Cerebellar nuclear complex (tissue), 1 donor: ENCODE data around the gene CSNK1D.

Source experiments
- DNase-seq, 2 experiments: peaks; one replicate each; lab custom pipeline; 2025; lab: John Stamatoyannopoulos, UW

The CSNK1D gene

DNA sequence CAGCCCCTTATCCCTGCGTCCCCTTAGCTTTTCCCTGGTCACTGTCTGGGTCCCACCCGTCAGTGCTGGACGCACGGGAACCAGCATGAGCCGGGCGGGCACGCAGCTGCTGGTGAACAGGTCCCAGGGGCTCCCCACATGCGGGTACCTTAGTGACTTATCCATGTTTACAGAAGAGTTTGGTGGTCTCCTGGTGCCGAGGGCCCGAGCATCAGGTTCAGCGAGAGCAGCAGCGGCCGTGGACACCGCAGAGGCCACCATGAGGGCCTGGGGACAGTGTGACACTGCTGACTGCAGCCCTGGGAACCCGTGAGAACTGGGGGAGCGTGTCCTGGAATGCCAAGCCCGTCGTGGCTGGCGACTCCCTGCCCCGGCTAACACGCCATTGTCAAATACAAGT lies 37.4 kb upstream of the CSNK1D start:
- DNase-seq, result no peak

DNA sequence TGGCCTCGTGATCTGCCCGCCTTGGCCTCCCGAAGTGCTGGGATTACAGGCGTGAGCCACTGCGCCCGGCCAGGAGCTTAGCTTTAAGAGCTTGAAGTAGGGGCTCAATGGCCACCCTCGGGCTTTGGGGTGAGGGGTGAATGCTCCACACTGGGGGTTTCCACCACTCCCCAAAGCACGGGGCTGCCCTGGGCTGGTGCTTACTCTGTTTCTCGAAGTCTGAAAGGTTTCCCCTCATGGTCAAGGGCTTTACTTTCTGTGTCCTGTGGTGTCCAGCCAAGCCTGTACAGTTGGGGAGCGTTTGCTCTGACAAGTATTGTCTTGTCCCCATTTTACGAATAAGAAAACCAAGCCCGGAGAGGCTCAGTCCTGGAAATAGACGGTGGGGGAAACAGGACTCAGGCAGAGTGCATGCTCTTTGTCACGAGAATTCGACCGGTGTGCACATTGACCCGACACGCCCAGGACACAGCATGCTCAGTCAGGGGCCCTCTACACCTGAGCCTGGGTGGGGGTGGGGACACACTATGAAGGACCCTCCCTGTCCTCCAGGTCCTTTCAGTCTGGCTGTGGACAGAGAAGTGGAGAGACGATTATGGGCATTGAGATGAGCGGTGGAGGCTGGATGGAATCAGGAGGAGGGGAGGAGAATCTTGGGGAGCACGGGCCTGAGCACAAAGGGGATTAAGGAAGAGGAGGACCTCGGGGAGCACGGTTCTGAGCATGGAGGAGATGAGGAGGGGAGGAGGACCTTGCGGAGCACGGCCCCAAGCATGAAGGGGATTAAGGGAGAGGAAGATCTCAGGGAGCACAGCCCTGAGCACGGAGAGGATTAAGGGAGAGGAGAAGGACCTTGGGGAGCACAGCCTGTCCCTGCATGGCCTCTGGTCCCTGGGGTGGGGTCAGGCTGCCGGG lies 36.4 kb upstream of the CSNK1D start:
- no peak for DNase-seq

- DNase-seq, result no peak
Measured at GRCh38 chr17:82305727-82306300, 32.3 kb upstream of the CSNK1D start.

- DNase-seq, result no peak
Measured at GRCh38 chr17:82304826-82305726, 31.6 kb upstream of the CSNK1D start.

DNA sequence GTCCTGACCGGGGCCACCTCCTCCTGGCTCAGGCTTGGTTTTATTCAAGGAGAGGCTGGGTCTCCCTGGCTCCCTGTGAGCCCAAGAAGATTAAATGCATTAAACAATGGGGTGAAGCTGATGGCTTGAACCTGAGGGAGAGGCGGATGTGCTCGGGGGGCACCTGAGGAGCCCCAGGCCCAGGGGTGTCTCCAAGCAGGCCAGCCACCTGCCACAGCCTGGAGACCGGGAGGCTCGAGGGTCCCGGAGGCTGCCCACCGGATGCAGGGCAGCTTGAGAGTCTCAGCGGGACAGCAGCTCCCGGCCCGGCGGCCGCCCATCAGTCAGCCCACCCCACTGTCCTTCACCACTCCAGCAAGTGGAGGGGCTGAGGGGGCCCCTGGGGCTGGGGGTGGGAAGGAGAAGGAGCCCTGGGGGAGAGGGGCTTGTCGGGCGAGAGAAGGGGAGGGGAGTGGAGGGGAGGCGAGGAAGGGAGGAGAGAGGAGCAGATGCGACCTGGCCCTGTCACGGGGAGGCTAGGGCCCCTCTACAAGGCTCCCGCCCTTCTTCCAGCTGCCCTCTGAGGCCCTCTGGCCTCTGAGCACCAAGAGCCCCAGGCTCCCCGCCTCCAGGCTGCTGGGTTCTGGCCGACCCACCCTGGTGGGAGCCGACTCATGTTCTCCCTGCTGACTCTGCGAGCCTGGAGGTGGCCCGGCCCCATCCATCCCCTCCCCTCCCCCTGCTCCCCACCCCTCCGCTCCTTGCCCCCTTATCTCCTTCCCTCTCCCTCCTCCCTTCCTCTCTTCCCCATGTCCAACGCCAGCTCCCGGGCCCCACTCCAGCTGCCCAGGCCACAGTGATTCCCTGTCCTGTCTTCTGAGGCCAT lies 30.7 kb upstream of the CSNK1D start:
- DNase-seq, result no peak

DNA sequence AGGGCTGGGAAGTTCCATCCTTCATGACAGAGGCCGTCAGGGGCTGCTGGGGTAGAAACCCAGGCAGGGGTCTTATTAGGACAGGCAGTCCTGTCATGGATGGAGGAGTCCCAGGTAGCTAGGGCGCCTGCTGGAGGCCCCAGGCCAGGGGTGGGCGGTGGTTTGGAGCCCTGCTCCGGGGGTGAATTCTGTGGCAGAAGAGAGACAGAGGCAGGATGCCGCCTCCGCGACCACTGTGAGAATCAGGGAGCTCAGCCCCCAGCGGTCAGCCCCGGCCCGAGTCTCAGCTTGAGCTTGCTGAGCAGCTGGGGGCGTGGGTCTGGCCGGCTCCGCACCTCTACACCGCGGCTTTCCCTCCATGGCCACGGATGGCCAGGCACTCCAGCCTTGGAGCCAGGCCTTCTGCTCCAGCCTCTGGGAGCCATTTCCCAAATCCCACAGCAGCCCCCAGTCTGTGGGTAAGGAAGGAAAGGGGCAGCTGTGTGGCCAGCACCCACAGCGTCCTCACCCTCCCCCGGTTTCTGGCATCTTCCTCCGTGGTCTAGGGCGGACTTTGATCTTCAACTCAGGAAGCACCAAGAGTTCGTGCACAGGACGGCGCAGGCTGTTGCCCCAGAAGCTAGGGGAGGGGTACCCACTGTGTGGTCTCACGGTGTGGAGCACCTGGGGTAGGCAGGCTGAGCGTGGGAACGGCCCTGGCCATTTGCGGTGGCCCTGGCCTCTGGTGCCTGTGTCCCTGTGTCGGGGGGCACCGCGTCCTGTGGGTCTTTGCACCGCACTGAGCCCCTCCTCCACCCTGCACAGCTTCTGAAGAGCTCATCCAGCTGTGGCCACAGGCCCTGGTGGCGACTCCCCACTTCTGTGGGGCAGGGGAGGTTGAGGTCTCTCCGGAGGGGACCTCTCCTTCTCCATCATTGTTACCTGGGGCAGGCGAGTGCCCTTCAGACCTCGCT lies 29.8 kb upstream of the CSNK1D start:
- no peak for DNase-seq

DNA sequence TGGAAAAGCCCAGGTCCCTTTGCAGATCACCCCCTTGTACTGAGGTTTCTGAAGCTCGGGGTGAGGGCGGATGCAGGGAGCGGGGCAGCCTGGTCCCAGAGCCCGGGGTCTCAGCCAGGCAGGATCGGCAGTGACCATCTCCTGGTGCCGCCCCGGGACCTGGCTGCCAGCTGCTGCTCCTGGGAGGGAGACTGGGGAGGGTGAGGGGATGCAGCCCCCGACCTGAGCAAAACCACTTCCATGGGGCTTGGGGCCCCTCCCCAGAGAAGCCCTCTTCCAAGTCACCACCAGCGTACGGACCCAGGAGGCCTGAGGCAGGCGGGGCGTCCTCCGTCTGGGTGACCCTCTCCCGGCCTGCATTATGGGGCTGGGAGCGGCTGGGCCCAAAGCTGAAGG lies 29.1 kb upstream of the CSNK1D start:
- no peak for DNase-seq

- DNase-seq, result no peak
Measured at GRCh38 chr17:82301916-82302567, 28.5 kb upstream of the CSNK1D start.

DNA sequence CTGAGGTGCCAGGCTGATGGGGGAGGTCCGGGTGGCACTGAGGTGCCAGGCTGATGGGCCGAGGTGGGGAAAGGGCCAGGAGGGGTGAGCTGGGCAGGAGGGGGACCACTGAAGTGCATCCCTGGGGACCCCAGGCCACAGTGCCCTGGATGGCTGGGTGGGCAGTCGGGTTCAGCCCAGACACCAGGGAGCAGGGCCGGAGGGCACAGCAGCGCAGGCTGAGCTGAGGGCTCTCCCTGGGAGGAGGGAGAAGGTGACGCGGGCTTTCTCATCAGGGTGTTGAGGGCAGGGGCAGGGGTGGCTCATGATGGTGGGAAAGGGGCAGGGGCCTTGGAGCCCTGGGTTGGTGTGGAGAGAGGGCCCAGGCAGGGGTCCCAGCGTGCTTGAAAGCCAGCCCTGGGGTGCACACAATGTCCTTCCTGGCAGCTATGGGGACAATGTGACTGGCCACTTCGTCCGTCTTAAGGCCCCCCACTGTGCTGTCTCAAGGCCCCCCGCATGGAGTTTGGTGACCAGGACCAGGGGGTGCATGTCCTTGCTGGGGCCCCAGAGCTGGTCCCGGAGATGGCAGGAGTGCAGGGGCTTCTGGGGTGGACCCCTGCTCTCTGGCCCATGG lies 27.9 kb upstream of the CSNK1D start:
- no peak for DNase-seq

GRCh38 chr17:82300707-82301270 lies 27.3 kb upstream of the CSNK1D start:
- no peak for DNase-seq

GRCh38 chr17:82300228-82300627 lies 26.7 kb upstream of the CSNK1D start:
- DNase-seq, result no peak

DNA sequence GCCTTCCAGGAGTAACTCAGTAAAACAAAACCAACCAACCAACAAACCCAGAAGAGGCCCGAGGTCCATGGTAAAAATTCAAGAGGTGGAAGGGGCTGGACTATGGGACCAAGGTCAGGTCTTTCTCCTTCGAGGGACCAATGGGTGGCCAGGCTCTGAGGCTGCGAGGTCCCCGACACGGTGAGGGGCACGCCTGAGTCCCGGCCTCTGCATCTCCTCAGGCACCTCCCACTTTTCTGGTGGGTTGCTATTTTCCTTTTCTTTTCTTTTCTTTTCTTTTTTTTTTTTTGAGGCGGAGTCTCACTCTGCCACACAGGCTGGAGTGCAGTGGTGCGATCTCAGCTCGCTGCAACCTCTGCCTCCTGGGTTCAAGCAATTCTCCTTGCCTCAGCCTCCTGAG lies 26.0 kb upstream of the CSNK1D start:
- no peak for DNase-seq

DNA sequence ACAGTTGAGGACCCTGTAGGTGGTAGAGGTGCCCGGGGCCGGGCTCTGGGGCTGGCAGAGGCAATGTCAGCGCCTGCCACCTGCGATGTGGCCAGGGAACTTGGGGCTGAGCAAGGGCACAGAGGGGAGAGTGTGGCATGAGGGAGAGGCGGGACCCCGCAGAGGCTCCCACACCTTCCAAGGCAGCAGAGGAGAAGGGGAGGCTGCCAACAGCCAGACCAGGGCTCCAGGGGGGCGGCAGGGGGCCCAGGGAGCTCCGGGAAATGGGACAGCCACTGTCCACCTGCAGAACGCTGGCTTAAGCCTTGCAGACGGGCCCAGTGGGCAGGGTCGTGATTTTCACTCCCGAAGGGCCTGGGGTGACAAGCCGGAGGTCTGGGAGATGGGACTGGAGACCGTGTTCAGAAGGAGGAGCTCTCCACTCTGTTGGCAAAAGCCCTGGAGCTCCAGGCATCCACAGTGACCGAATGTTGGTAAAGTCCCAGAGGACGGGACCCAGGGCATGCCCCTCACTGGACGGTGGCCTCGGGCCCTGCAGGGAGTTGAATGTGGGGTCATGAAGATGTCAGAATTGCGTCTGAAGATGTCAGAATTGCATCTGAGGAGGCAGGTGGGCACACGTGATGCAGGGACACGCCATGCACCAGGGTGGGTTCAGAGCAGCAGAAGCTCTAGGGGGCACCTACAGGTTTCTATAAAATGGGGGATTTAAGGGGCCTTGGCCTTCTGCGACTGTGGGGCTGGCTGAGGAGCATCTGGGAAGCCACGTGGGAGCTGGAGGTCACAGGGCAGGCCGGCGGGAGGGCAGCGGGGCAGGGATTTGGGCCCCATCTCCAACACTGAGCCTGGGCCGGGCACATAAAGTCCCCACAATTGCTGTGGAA lies 25.3 kb upstream of the CSNK1D start:
- no peak for DNase-seq

DNA sequence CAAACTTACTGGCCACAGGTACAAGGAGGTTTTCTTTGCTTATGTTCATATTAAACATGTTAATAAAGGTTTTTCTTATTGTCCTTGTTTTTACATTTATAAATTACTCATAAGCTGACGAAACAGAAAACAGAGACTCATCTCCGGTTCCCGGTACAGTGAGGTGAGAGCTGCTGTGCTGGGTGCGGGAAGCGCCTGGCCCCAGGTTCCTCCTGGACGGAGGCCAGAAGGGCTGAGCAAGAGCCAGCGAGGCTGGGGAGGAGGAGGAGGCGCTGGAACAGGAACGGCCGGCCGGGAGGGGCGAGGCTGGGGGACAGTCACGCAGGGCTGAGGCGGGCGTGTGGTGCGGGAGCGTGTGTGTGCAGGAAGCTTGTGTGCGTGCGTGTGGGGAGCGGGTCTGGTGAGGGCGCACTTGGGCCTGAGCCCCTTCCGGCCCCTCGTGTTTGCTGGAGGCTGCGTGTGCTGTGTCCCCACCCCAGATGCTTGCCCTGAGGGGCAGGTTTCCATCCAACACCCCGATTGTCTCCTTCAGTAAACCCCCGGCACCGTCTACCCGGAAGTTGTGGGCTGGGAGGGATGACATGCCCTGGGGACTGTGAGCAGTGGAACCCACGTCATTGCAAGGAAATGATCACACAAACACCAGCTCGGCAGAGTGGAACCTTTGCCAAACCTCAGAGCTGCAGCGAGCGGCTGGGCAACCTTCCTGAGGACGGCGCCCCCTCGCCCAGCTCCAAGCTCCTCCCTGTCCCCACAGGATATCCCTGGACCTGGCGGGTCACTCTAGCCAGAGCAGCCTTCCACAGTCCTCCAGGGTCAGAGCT lies 24.4 kb upstream of the CSNK1D start:
- peak in 1 of 2 experiments; percentile 40 for DNase-seq

- DNase-seq, result peak in 1 of 2 experiments; percentile 63
Measured at GRCh38 chr17:82297280-82297713, 23.8 kb upstream of the CSNK1D start.

- no peak for DNase-seq
Measured at GRCh38 chr17:82296511-82297279, 23.2 kb upstream of the CSNK1D start.
